Fibroblast of skin of scalp (primary cell): ENCODE results near the gene MFSD6.

Experiments used
- DNase-seq: peaks from one replicate; pipeline ENCODE4 v3.0.0-alpha.2; 2013

MFSD6 gene

DNA sequence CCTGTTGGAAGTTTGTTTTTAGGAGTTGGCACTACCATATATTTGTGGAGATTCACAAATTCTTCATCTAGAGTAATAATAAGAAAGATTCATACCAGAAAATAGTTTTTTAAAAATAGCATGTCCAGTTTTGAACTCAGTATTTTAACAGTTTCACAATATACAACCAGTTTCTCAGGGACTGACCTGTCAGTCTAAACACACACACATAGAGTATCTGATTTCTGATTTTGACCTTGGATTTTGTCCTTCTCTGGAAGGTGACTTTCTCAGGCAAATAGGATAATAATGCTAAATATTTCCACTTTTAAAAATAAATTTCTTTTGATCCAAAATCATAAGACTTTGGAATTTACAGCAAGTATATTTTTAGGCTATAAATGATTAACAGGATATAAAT is 32.0 kb downstream of the MFSD6 start:
- no peak for DNase-seq

DNA sequence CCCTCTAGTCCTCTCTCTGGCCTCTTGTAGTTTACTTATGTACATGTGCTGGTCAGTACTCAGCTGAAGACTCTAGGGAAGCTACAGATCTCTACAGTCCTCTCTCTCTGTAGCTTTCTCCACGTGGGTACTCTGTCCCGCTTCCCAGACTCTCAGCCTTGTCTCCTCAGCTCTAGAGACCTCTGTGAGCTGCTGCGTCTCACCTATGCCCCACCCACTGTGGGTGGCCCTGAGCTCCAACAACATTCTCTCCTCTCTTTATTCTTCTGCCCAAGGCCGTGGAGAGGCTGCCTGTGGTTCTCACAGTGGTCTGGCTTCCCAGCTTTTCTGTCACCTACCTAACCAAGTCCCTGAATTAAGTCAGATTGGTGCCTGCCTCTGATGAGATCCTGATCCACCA is 33.4 kb downstream of the MFSD6 start:
- DNase-seq, result no peak

GRCh38 chr2:190443055-190443454 is 34.9 kb downstream of the MFSD6 start:
- DNase-seq, result no peak

DNA sequence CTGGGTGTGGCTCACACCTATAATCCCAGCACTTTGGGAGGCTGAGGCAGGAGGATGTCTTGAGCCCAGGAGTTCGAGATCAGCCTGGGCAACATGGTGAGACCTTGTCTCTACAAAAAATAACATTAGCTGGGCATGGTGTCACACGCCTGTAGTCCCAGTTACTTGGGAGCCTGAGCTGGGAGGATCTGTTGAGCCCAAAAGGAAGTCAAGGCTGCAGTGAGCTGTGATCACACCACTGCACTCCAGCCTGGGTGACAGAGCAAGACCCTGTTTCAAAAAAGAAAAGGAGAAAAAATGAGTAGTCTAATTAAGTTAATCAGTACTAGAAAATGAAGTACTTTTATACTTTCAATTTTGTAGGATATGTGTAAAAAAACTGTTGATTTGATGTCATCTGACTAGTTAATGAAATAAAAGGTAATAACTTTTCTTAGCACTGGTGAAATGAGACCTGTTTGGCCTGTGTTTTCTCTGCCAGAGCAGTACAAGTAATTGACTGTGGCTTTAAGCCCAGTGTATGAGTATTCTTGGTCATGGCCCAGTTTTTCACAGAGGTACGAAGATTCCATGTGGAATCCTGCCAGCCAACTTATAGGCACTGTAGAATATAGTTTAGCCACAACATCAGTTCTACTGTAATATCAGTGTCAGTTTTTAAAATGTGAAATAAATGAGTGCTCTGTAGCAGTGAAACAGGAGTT is 35.8 kb downstream of the MFSD6 start:
- peak; percentile 40 for DNase-seq

DNA sequence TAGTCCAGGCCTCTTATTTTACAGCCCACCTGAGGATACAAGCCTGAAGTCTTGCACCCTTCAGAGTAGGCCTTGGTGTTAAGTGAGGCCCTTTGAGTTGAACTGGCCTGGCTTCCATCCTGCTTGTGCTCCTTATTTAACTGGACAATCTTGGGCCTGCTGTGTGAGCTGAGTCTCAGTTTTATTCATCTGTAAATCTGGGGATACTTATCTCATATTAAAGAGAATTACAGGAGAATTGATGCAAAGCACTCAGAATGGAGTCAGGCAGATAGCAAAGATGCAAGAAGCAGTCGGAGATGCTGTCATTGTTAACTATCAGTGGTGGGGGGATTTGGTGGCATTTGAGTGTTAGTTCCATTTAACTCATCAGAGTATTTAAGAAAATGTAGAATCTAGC is 36.8 kb downstream of the MFSD6 start:
- DNase-seq, result no peak

DNA sequence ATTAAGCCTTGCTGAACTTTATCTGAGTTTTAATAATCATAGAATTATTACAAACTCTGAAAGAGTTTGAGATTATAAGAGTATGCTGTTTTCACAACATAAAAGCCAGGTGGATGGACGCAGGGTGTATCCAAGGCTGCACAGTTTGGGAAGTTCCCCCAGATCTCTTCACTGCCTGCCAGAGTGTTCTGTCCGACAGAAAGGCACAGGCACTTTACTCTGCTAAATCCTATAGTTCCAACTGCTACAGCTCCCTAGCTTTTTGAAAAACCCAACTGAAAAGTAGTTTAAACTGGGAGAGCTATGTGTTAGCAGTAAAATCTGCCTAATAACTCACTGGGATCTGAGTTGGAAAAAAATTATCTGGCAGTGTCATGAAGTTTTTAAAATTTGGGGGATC is 38.0 kb downstream of the MFSD6 start:
- no peak for DNase-seq

DNA sequence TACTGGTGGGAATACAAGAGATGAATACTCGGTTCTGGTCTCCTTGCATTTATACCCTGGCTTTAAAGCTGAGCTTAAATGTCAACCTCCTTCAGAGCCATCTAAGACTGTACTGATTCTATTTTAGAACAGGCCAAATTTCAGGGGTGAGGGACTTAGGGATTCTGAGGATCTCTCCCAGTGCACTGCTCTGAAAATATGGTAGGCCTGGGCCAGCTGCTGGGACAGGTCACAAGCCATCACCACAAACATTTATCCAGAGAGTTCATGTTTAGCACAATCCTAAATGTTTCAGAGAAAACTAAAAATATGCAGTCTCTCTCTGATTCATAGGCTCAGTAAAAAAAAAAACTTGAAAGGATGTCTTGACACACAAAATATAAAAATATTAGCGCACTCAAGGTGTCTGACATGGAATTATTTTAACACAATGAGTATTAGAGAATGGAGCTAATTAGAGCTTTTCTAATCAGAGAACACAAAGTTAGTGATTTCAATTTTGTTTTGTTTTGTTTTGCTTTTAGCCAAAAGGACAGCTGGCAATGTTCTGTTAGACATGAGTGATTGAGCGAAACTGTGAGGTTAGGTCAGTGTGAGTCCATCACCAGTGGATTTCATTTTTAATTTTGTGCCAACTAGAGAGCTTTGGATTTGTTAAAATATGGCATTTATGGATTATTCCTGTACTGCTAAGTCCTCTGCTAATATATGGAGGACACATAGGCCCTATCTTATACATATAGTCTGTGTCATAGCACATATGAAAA is 38.8 kb downstream of the MFSD6 start:
- DNase-seq, result no peak

DNA sequence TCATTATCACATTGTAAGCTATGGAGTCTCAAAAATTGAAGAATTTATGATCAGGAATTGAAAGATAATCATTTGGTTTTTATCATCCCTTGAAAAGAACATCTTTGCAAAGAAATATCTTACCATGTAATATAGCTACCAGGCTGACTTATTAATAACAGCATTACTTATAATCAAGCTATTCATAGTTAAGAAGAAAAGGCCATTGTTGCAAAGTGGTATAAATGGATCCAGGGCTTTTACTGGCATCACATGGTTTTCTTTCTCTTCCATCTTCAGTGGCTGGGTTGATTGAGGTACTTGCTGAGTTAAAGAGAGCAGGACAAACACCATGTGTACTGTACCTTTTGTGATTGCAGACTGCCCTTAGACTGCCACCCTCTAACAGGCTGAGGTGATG is 39.6 kb downstream of the MFSD6 start:
- no peak for DNase-seq

DNA sequence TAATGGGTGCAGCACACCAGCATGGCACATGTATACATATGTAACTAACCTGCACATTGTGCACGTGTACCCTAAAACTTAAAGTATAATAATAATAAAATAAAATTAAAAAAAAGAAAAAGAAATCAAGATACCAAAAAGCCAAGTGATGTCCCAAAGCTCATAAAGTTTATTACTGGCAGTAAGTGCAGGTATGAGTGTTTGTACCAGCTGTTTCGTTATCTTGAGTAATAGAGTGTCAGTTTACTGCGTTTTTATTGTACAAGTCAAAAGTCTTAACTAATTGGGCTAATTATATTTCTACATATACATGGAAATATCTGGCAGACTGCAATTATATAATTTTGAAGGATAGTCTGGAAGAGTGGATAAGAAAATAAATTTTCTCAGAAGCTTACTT is 41.8 kb downstream of the MFSD6 start:
- DNase-seq, result no peak

GRCh38 chr2:190450363-190450762 is 42.2 kb downstream of the MFSD6 start:
- no peak for DNase-seq

- peak; percentile 12 for DNase-seq
Measured at GRCh38 chr2:190451561-190452176, 43.5 kb downstream of the MFSD6 start.

DNA sequence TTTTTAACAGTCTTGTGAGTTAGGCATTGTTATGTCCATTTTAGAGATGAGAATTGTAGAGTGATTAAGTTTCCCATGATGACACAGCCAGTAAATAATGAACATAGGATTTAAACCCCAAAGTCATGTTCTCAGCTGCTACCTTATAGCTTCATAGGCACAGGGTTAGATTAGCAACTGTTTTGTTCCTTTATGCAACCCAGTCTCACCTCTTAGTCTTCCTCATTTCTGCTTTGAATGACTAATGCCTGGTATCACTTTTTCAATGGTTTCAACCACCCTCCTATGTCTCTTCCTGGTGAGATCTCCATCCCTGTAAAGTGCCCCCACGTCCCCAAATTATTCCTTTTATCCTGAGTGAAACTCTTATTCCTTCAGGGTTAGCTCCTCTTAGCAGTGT is 44.3 kb downstream of the MFSD6 start:
- no peak for DNase-seq

DNA sequence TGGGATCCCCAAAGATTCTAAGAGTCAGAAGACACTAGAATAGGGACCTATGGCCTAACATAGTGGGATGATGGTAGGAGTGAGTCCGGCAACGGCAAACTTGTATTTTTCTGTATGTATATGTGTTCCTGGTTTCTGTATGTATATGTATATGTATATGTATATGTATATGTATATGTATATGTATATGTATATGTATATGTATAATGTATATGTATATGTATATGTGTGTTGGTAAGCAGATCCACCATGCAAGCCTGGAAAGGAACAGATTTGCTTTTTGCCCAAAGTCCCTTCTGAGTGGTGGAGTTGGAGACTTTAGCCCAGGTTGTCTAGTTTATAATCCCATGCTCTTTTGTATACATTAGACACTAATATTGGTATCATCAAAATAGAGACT is 46.6 kb downstream of the MFSD6 start:
- DNase-seq, result no peak

GRCh38 chr2:190455358-190456095 is 47.4 kb downstream of the MFSD6 start:
- no peak for DNase-seq

- DNase-seq, result no peak
Measured at GRCh38 chr2:190456833-190457232, 48.7 kb downstream of the MFSD6 start.

GRCh38 chr2:190457256-190457655 is 49.1 kb downstream of the MFSD6 start:
- DNase-seq, result no peak

GRCh38 chr2:190458352-190459107 is 50.4 kb downstream of the MFSD6 start:
- no peak for DNase-seq

GRCh38 chr2:190459881-190460280 is 51.7 kb downstream of the MFSD6 start:
- no peak for DNase-seq

- no peak for DNase-seq
Measured at GRCh38 chr2:190460487-190460886, 52.3 kb downstream of the MFSD6 start.

- no peak for DNase-seq
Measured at GRCh38 chr2:190462181-190462580, 54.0 kb downstream of the MFSD6 start.

GRCh38 chr2:190462611-190463010 is 54.5 kb downstream of the MFSD6 start:
- no peak for DNase-seq

DNA sequence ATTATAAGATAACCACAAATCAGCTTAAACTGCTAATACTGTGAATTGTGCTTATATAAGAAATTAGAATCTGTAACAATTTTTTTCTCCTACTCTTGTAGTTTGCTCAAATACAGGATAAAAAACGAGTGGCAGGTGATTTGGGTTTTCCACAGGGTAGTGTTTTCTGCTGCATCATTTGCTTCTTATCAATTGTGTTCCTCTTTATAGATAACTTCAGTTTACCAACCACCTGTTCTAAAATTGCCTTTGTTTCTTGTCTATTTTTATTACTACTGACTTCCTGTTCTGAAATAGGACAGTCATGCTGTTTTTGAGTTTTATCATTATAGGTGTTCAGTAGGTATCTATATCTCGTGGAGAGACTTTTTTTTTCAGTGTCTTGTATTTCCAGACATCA is 56.9 kb downstream of the MFSD6 start:
- DNase-seq, result no peak
